ENCODE data around the gene GRIN2D.
A peak's percentile ranks its signal among the peaks of the same experiment; 100 is the strongest.

- TF ChIP-seq, protein P1, sequence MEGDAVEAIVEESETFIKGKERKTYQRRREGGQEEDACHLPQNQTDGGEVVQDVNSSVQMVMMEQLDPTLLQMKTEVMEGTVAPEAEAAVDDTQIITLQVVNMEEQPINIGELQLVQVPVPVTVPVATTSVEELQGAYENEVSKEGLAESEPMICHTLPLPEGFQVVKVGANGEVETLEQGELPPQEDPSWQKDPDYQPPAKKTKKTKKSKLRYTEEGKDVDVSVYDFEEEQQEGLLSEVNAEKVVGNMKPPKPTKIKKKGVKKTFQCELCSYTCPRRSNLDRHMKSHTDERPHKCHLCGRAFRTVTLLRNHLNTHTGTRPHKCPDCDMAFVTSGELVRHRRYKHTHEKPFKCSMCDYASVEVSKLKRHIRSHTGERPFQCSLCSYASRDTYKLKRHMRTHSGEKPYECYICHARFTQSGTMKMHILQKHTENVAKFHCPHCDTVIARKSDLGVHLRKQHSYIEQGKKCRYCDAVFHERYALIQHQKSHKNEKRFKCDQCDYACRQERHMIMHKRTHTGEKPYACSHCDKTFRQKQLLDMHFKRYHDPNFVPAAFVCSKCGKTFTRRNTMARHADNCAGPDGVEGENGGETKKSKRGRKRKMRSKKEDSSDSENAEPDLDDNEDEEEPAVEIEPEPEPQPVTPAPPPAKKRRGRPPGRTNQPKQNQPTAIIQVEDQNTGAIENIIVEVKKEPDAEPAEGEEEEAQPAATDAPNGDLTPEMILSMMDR (IDR thresholded peaks at IDR 0.05; ENCODE audit: borderline replicate concordance, extremely low read depth, low read length, poor library complexity, severe bottlenecking), result peak; percentile 97
- no peak for TF ChIP-seq EZH2 (IDR thresholded peaks at IDR 0.05; ENCODE audit: borderline replicate concordance, low read depth, low read length, severe bottlenecking)
These were observed 2.1 kb upstream of the GRIN2D start, which contains the start of gene KDELR1 for GRCh38 chr19:48391100-48392005.
